ENCODE data around the gene DKKL1. TPM values are rescaled to one million over a fixed set of nuclear protein-coding genes. Genes with fewer than 3 reads are reported as not detected.

The DKKL1 gene
- total RNA-seq, 1 experiment from 2014 or later: 1.0 TPM

DNA sequence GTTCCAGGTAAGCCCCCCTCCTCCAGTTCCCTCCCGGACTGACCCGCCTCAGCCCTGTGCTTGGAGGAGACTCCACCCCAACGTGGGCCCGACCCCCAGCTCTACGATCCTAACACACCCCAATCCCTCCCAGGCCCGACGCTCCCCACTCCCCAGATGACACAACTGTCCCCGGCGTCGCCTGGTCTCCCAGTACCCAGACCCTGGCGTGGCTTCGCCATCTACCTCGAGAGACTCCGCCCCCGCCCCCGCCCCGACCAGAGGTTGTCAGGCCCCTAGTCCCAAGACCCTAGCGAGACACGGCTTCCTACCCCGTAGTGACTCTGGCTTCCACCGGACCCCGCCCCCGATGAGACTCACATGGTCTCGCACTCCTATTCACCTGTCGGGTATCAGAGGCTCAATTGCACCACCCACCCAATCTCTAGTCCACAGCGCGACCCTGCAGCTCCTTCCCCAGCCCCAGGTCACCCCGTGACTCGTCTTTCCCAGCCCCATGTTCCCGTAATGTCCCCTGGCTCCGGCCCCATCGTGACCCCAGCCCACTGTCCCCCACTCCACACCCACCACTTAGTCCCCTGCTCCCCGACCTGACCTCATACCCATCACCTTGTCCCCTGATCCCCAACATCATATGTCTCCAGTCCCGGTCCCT, 25.5 kb upstream of the DKKL1 start:
- BruUV-seq (replicated peaks): no TSS peak

More for the DNA sequence above, 25.5 kb upstream of the DKKL1 start:
- Histone ChIP-seq H3K27me3 (ENCODE audit: insufficient read depth, low read length) (no peaks in the 10 kb centered on the region), H3K9me2 (ENCODE audit: insufficient read depth) (no peaks in the 10 kb centered on the region), H3K9me3 (ENCODE audit: control insufficient read depth in 1 of 2, insufficient read depth in 1 of 2, low read depth in 1 of 2, low read length in 2 of 2) (no peaks in the 10 kb centered on the region), H3K4me2 (ENCODE audit: low read length) (no peak overlapping the region), H3K36me3 (ENCODE audit: control insufficient read depth in 1 of 2, insufficient read depth in 2 of 2, low read length in 2 of 2) (peaks cover 9 to 18% of the 10 kb centered on the region in 2 experiments; a peak in 3 of 4 replicates), H3K4me1 (ENCODE audit: control insufficient read depth in 1 of 2, insufficient read depth in 2 of 2, low read length in 2 of 2) (peaks cover 0 to 6% of the 10 kb centered on the region in 2 experiments; a peak in 1 of 4 replicates), H3K4me3 (replicated peaks in 1 of 2; ENCODE audit: low read depth in 1 of 2, low read length in 2 of 2) (no peak overlapping the region), H3K27ac (ENCODE audit: low read depth, low read length) (no peak overlapping the region), H3K79me2 (ENCODE audit: insufficient read depth, low read length) (no peaks in the 10 kb centered on the region), H2AFZ (ENCODE audit: low read depth, low read length, poor library complexity, severe bottlenecking) (no peak overlapping the region), H4K20me1 (ENCODE audit: insufficient read depth) (no peaks in the 10 kb centered on the region), H3K9ac (ENCODE audit: low read length) (no peak overlapping the region)
- no peak for TF ChIP-seq SRF (IDR thresholded peaks at IDR 0.05; ENCODE audit: low read depth)
- TF ChIP-seq FOSL1 (IDR thresholded peaks at IDR 0.05; ENCODE audit: low read depth): no peak
- TF ChIP-seq POLR2AphosphoS5 (IDR thresholded peaks at IDR 0.05; ENCODE audit: low read depth, low read length): no peak
- no peak for TF ChIP-seq JUND (IDR thresholded peaks at IDR 0.05)
- TF ChIP-seq, protein P1, sequence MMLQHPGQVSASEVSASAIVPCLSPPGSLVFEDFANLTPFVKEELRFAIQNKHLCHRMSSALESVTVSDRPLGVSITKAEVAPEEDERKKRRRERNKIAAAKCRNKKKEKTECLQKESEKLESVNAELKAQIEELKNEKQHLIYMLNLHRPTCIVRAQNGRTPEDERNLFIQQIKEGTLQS (IDR thresholded peaks at IDR 0.05): no peak
- TF ChIP-seq, protein P2, sequence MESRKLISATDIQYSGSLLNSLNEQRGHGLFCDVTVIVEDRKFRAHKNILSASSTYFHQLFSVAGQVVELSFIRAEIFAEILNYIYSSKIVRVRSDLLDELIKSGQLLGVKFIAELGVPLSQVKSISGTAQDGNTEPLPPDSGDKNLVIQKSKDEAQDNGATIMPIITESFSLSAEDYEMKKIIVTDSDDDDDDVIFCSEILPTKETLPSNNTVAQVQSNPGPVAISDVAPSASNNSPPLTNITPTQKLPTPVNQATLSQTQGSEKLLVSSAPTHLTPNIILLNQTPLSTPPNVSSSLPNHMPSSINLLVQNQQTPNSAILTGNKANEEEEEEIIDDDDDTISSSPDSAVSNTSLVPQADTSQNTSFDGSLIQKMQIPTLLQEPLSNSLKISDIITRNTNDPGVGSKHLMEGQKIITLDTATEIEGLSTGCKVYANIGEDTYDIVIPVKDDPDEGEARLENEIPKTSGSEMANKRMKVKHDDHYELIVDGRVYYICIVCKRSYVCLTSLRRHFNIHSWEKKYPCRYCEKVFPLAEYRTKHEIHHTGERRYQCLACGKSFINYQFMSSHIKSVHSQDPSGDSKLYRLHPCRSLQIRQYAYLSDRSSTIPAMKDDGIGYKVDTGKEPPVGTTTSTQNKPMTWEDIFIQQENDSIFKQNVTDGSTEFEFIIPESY (IDR thresholded peaks at IDR 0.05; ENCODE audit: extremely low read depth, insufficient replicate concordance, low read length): no peak
- no peak for TF ChIP-seq EZH2 (IDR thresholded peaks at IDR 0.05)
- TF ChIP-seq SIN3A (IDR thresholded peaks at IDR 0.05; ENCODE audit: low read depth): no peak
- no peak for TF ChIP-seq YY1 (IDR thresholded peaks at IDR 0.05; ENCODE audit: extremely low read depth, insufficient replicate concordance, low read depth, low read length)
- TF ChIP-seq TCF7L2 (IDR thresholded peaks at IDR 0.05; ENCODE audit: borderline replicate concordance, extremely low read depth, insufficient read depth, insufficient read length): no peak
- TF ChIP-seq CEBPB (IDR thresholded peaks at IDR 0.05; ENCODE audit: low read depth): no peak
- no peak for TF ChIP-seq RAD21 (IDR thresholded peaks at IDR 0.05; ENCODE audit: low read depth)
- intact Hi-C loops (cut with micrococcal nuclease): no loop called here
- DNase-seq (ENCODE audit: low read depth, low spot score): no peak
- ATAC-seq: no peak
- POLR2A ChIA-PET: interaction anchor here (0.5 kb wide), 1 partner anchor 15 kb away, joined by 4 read pairs; no protein-coding TSS in a partner anchor
- CTCF ChIA-PET: no interaction called here
- RAD21 ChIA-PET (ENCODE audit: low non-redundant PET in 1 of 2, low total read pairs in 2 of 2, uncharacterized antibody in 2 of 2, unreplicated experiment in 2 of 2): no interaction called here
